Keratinocyte (primary cell): Measurements from ENCODE around the gene RAB11FIP5. TPM values are rescaled to one million over a fixed set of nuclear protein-coding genes. Genes with fewer than 3 reads are reported as not detected.

Experiments used
- DNase-seq: peaks from one replicate; pipeline ENCODE4 v3.0.0-alpha.2; 2011; ENCODE audit warnings: low read depth, missing footprints, low spot score
- FAIRE-seq: peaks from 2 replicates; lab custom pipeline; 2011; peaks lifted over from hg19 to GRCh38; lab: Jason Lieb, UNC
- H2AFZ ChIP-seq: 2 replicates; pipeline ENCODE4 v1.6.0; 2012; ENCODE audit warnings: low read length, control low read depth, inconsistent platforms; ENCODE audit not compliant: control insufficient read depth
- H3K27ac ChIP-seq: 2 replicates; pipeline ENCODE4 v1.5.1; 2011; ENCODE audit warnings: low read length; ENCODE audit not compliant: control insufficient read depth, insufficient read depth
- H3K27me3 ChIP-seq: 3 replicates; pipeline ENCODE4 v1.6.0; 2011; ENCODE audit warnings: low read length; ENCODE audit not compliant: control insufficient read depth, insufficient read depth; ENCODE audit errors: extremely low read depth
- H3K36me3 ChIP-seq, 2 experiments: 2 replicates in 1 of 2; 3 replicates in 1 of 2; pipeline ENCODE4 v1.5.1; 2011; ENCODE audit warnings: low read length in 2 of 2, mild to moderate bottlenecking in 1 of 2; ENCODE audit not compliant: control insufficient read depth in 2 of 2, insufficient read depth in 2 of 2; ENCODE audit errors: extremely low read depth in 1 of 2
- H3K4me1 ChIP-seq: 3 replicates; pipeline ENCODE4 v1.5.1; 2011; ENCODE audit warnings: low read length; ENCODE audit not compliant: control insufficient read depth, insufficient read depth; ENCODE audit errors: extremely low read depth
- H3K4me2 ChIP-seq: 3 replicates; pipeline ENCODE4 v1.6.0; 2011; ENCODE audit warnings: low read depth, low read length; ENCODE audit not compliant: control insufficient read depth, insufficient read depth; ENCODE audit errors: extremely low read depth
- H3K4me3 ChIP-seq, 3 experiments: fragments of 200-600 bp in 1 of 3; sonication (generic) in 1 of 3; 2 replicates in 2 of 3; 3 replicates in 1 of 3; pipeline ENCODE4 v1.5.1; 2011 to 2016; ENCODE audit warnings: low read length in 3 of 3, mild to moderate bottlenecking in 3 of 3, control low read depth in 2 of 3, inconsistent platforms in 1 of 3, low read depth in 1 of 3, mixed read lengths in 1 of 3, mixed run types in 1 of 3, moderate library complexity in 1 of 3; ENCODE audit not compliant: control insufficient read depth in 2 of 3, insufficient read depth in 2 of 3; ENCODE audit errors: extremely low read depth in 1 of 3
- H3K79me2 ChIP-seq: 2 replicates; pipeline ENCODE4 v1.6.0; 2012; ENCODE audit warnings: low read length; ENCODE audit not compliant: control insufficient read depth, insufficient read depth
- H3K9ac ChIP-seq: 3 replicates; pipeline ENCODE4 v1.6.0; 2011; ENCODE audit warnings: low read length; ENCODE audit not compliant: control insufficient read depth, insufficient read depth; ENCODE audit errors: extremely low read depth
- H3K9me1 ChIP-seq: 3 replicates; pipeline ENCODE4 v1.6.0; 2011; ENCODE audit warnings: low read length; ENCODE audit not compliant: control insufficient read depth, insufficient read depth; ENCODE audit errors: extremely low read depth
- H3K9me3 ChIP-seq: 2 replicates; pipeline ENCODE4 v1.5.1; 2012; ENCODE audit warnings: low read depth, low read length; ENCODE audit not compliant: control insufficient read depth
- H4K20me1 ChIP-seq: 3 replicates; pipeline ENCODE4 v1.6.0; 2011; ENCODE audit warnings: low read length; ENCODE audit not compliant: control insufficient read depth, insufficient read depth; ENCODE audit errors: extremely low read depth
- CTCF ChIP-seq, 3 experiments: IDR thresholded peaks in 1 of 3; conservative IDR thresholded peaks in 1 of 3; optimal IDR thresholded peaks in 1 of 3; 2 replicates in 2 of 3; 3 replicates in 1 of 3; pipeline versions ENCODE3 to v1.5.1; 2011; ENCODE audit warnings: low read length in 3 of 3, mild to moderate bottlenecking in 3 of 3, moderate library complexity in 2 of 3, control low read depth in 1 of 3, inconsistent platforms in 1 of 3; ENCODE audit not compliant: insufficient read depth in 2 of 3; ENCODE audit errors: extremely low read depth in 1 of 3
- EZH2 ChIP-seq: IDR thresholded peaks from one replicate; pipeline ENCODE4 v1.6.1; 2012; ENCODE audit warnings: inconsistent platforms, mild to moderate bottlenecking, low read length, moderate library complexity
- dilution Hi-C: fragments of 300-500 bp; cut with MboI; formaldehyde crosslinking; loops from one replicate; pipeline ENCODE4 v1.7.0; 2020; ENCODE audit warnings: low sequenced_read_pairs; ENCODE audit not compliant: extremely low pct_ligation_motif_present
- polyA plus RNA-seq, 5 experiments: library from polyadenylated mRNA; depleted of rRNA in 3 of 5; stranded (reverse) in 3 of 5; stranded (forward) in 1 of 5; unstranded in 1 of 5; fragments of >200 nt; gene quantifications; 1 replicate in 1 of 5; 2 replicates in 3 of 5; 3 replicates in 1 of 5; pipeline versions ENCODE4 v1.2.1 to v1.2.3, GENCODE V29; 2011 to 2012; ENCODE audit warnings: missing spikeins in 2 of 5, low read depth in 1 of 5, low replicate concordance in 1 of 5

The RAB11FIP5 gene
- polyA plus RNA-seq, 1 donor (not counting 4 experiments of a cell fraction or from before 2014, with no cell fraction given), result 40.1 TPM

- Histone ChIP-seq H3K27ac (no peak overlapping the region), H4K20me1 (peaks cover 20% of the 10 kb centered on the region), H3K36me3 (peaks cover 10 to 11% of the 10 kb centered on the region in 2 experiments), H3K4me3 (no peak overlapping the region), H3K9ac (no peak overlapping the region), H3K4me1 (peaks cover 2% of the 10 kb centered on the region), H2AFZ (no peak overlapping the region), H3K4me2 (no peak overlapping the region), H3K9me3 (no peaks in the 10 kb centered on the region), H3K27me3 (no peaks in the 10 kb centered on the region), H3K79me2 (peaks cover 89% of the 10 kb centered on the region), H3K9me1 (no peaks in the 10 kb centered on the region)
- dilution Hi-C loops, result no loop called here
- no peak for FAIRE-seq
- TF ChIP-seq CTCF (optimal IDR thresholded peaks at IDR 0.05 in 1 of 3, IDR thresholded peaks at IDR 0.05 in 1 of 3, conservative IDR thresholded peaks at IDR 0.05 in 1 of 3; ENCODE audit: extremely low read depth in 1 of 3, insufficient read depth in 2 of 3, low read length in 3 of 3) (no peak), EZH2 (no peak)
- DNase-seq, result no peak
These were observed 11.0 kb downstream of the RAB11FIP5 start for GRCh38 chr2:73101626-73102256.

- Histone ChIP-seq H3K9ac (no peak overlapping the region), H3K27me3 (no peaks in the 10 kb centered on the region), H3K4me3 (no peak overlapping the region), H3K79me2 (peaks cover 89% of the 10 kb centered on the region), H3K9me1 (no peaks in the 10 kb centered on the region), H3K4me2 (no peak overlapping the region), H2AFZ (no peak overlapping the region), H3K36me3 (peaks cover 9 to 10% of the 10 kb centered on the region in 2 experiments), H4K20me1 (peaks cover 13% of the 10 kb centered on the region), H3K9me3 (no peaks in the 10 kb centered on the region), H3K27ac (no peak overlapping the region), H3K4me1 (no peaks in the 10 kb centered on the region)
- dilution Hi-C loops, result no loop called here
- no peak for FAIRE-seq
- no peak for DNase-seq
- TF ChIP-seq CTCF (optimal IDR thresholded peaks at IDR 0.05 in 1 of 3, IDR thresholded peaks at IDR 0.05 in 1 of 3, conservative IDR thresholded peaks at IDR 0.05 in 1 of 3; ENCODE audit: extremely low read depth in 1 of 3, insufficient read depth in 2 of 3, low read length in 3 of 3) (no peak), EZH2 (no peak)
These were observed 11.8 kb downstream of the RAB11FIP5 start for GRCh38 chr2:73100956-73101355.
